Right renal cortex interstitium (tissue), 3 donors: Measurements from ENCODE around the gene ENDOD1. TPM values are rescaled to one million over a fixed set of nuclear protein-coding genes. Genes with fewer than 3 reads are reported as not detected.
A peak's percentile ranks its signal among the peaks of the same experiment; 100 is the strongest.

Experiments
- DNase-seq, 3 donors: peaks; one replicate each; pipeline ENCODE4 v3.0.0-alpha.2; 2013; ENCODE audit warnings: low read depth in 3 of 3, low spot score in 2 of 3
- polyA plus RNA-seq, 3 donors: library from polyadenylated mRNA; unstranded; fragments of 120-200 nt; gene quantifications; one replicate each; pipeline ENCODE4 v1.2.1, GENCODE V29; 2013; ENCODE audit not compliant: insufficient read length in 3 of 3

Gene ENDOD1
- polyA plus RNA-seq, 3 donors, result 21.8 to 23.0 (median 22.8) TPM

GRCh38 chr11:95137299-95137698 lies 47.7 kb downstream of the ENDOD1 start:
- DNase-seq, result no peak

GRCh38 chr11:95138448-95138847 lies 48.8 kb downstream of the ENDOD1 start:
- no peak for DNase-seq

GRCh38 chr11:95140397-95141033 lies 50.9 kb downstream of the ENDOD1 start:
- DNase-seq, result no peak

GRCh38 chr11:95142431-95142830 lies 52.8 kb downstream of the ENDOD1 start:
- no peak for DNase-seq

- no peak for DNase-seq
These were observed 53.5 kb downstream of the ENDOD1 start for GRCh38 chr11:95143106-95143681.

- DNase-seq, result no peak
These were observed 54.9 kb downstream of the ENDOD1 start for GRCh38 chr11:95144313-95145235.

- DNase-seq, result no peak
These were observed 55.9 kb downstream of the ENDOD1 start for GRCh38 chr11:95145430-95146060.

- DNase-seq, result no peak
These were observed 57.8 kb downstream of the ENDOD1 start for GRCh38 chr11:95147364-95147905.

GRCh38 chr11:95148406-95148805 lies 58.8 kb downstream of the ENDOD1 start:
- no peak for DNase-seq

- no peak for DNase-seq
These were observed 59.3 kb downstream of the ENDOD1 start for GRCh38 chr11:95148938-95149337.

GRCh38 chr11:95149651-95150364 lies 60.2 kb downstream of the ENDOD1 start:
- no peak for DNase-seq

GRCh38 chr11:95150956-95151684 lies 61.5 kb downstream of the ENDOD1 start:
- DNase-seq, result peak; percentile 88 to 89 (median 89)

GRCh38 chr11:95152876-95153856 lies 63.5 kb downstream of the ENDOD1 start:
- DNase-seq, result no peak

- no peak for DNase-seq
These were observed 64.2 kb downstream of the ENDOD1 start for GRCh38 chr11:95153857-95154246.

GRCh38 chr11:95154514-95154913 lies 64.9 kb downstream of the ENDOD1 start:
- peak in 1 of 3 donors; percentile 35 for DNase-seq

- DNase-seq, result no peak
These were observed 65.7 kb downstream of the ENDOD1 start for GRCh38 chr11:95155385-95155784.

GRCh38 chr11:95156133-95156721 lies 66.6 kb downstream of the ENDOD1 start:
- no peak for DNase-seq
